Stimulated activated CD8-positive, alpha-beta memory T cell treated with anti-CD3 and anti-CD28 coated beads, Interleukin-12 subunit alpha, Interleukin-12 subunit beta, amount 100 ng/mL, for 24 hours (primary cell): ENCODE measurements around the gene RNASE7.
"Not testable (repeated sequence)": the region's sequence is repeated elsewhere in the genome, so short reads cannot be mapped to it uniquely, and the experiment has no call there.

ENCODE experiments used
- DNase-seq: peaks from one replicate; pipeline ENCODE4 v3.0.0-alpha.2; 2020; ENCODE audit errors: extremely low read depth

Gene RNASE7

DNA sequence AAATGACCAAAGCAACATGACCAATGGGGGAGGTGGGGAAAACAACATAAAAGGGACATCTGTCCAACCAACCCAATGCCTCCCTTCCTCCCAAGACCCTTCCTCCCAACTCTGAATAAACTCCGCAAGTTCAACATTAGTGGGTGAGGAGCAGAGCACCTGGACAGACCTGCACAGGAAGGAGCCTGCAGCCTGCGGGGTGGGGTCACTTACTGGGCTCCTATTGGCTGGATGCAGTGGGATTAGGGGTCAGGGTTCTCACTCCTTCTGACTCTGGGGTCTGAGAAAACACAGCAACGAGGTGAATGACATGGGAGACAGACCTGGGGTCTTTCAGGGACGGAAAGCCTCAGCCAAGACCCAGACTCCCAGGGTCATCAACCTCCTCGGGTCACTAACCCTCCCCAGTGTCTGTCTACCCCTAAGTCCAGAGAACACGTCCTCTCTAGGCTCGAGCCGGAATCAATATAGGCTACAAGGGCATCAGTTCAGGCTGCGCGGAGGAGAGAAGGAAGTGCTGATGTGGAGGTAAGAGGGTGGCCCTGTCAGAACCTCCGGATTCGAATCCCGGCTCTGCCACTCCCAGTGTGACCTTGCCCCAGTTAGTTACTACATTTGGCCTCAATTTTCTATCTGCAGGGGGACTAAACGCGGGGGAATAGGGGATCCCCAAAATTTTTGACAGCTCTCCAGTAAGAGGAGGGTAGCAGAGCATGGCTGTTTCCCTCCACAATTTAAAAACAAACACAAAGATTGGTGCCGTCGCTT is 18.2 kb upstream of the RNASE7 start:
- DNase-seq: no peak

DNA sequence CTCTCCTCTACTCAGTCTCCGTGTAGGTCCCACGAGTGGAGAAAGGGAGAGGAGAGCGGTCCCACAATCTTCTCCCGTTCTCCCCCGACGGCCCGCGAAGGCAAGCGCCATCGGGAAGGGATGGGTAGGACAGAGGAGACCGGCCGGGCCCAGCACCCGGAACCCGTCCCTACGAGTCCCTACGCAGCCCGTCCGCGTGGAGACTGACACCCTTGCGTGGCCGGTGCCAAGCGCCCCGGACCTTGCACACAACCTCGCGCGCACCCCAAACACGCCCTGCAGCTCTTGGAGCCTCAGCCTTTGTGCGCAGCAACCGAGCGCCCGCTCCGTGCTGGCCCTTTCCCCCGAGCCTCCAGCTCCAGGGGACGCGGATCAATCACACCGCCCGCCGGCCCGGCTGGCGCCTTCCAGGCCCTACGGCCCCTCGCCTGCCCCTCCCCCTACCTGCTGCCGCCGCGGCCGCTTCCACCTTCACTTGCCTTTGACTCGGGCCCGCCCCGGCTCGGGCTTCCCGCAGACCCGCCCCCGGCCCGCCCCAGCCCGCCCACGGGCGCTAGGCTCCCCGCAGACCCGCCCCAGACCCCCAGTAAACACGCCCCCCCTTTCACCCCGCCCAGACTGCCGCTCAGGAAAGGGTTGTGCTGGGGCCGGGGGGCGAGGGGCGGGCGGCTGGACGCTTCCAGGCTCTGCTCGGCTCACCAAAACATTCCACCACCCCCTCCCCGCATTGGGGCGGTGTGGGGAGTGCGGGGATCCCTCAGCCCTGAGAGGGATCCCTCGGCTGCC is 17.4 kb upstream of the RNASE7 start, which contains the start of gene NDRG2:
Gene NDRG2, minus strand, starts transcription at position 477 of the 786 bp plus-strand sequence. CDS start 1,746 bp downstream, outside the sequence.
- peak; percentile 23 for DNase-seq

DNA sequence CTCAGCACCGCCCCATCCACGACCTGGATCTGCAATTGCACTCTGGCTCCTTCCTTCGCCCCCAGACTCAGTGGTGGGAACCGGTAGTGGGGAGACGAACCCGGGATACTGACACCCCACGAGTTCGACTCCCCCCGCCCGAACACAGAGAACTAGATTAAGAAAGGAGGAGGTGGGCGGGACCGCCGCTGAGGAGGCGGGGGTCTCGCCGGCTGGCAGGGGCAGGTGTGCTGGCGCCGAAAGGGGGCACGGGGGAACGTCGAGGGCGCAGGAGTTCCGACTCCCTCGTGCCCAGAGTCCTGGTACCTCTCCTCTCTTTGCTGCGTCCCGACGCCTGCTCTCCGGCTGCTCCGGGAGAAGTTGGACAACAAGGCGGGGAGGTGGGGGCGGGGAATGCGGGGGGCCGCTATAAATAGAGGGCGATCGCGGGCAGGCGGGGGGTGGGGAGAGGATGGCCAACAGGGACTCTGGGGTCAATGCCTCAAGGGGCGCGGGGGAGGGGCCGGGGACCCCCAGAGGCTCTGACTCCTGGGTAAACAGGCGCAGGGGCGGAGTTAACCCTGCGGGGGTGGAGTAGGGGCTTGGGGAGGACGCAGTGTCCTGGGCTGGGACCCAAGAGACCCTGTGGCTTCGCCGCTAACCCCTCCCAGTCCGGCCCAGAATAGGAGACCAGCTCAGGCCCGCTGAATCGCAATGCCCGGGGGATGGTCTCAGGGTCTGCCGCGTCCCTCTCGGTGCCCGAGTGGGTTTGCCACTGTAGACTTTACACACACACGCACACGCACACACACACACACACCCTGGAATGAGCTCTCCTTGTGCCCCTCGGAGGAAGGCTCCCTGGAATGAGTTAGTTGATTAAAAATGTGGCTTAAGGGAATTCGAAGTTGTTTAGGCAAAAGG is 16.5 kb upstream of the RNASE7 start:
- no peak for DNase-seq

DNA sequence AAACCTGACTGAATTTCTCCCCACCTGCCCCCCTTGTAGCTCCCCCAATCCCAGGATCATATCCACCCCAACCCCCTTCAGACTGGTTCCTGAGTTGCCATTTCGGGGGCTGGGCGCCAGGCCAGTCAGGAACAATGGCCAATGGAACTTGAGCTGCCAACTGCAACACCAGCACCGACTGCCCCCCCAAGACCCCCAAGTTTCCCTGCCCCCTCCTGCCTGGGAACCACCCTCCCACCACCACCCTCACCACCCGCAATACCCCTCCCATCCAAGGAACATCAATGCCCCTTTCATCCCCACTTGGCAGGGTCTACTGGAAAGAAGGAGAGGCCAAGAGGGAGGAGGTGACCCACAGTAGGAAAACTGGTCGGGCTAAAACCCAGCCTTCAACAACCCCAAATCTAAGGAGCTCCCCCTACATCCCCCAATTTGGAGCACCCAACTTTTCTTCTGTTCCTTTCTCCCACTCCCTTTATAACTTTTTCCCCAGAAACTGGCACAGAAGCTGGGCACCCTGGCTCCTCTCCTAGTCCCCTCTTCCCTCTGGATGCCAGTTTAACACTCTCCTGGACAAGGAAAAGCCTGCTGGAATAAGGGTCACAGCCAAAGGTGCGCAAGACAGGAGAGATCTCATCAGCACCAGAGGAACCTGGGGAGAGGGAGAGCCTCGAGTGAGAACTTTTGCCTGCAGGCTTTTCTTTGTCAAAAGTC is 15.7 kb upstream of the RNASE7 start:
- DNase-seq: no peak

DNA sequence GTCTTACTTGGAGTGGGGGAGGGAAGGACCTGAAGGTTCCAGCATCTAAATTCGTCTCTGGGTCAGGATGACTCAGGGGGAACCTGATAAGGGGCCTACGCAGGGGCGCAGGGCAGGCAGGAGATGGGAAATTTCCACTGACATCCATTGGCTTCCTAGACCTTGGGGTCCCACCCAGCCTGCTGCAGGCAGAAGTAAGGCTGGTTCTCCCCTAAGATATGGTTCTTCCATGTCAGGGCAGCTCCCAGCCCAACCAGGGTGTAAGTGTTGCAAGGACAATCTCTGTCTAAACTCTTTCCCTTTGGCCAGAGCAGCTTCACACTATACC is 15.2 kb upstream of the RNASE7 start:
- DNase-seq: no peak

DNA sequence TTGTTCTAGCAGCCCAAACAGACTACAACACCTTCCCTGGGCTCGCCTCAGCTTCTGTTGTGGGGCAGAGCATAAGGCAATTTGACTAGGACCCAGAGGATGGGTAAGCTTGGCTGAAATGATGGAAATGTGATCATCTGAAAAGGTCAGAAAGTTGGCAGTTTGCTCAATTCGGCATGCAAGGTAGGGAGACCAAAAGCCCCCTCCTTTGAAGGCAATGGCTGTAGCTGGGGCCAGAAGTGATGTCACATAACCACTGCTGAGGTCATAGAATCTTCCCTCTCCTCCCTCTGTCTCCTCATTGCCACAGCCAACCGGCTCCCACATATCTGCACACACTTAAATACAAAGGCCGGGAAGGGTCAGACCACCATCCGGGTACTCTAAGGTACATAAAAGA is 12.2 kb upstream of the RNASE7 start, which contains the start of gene TPPP2:
Gene TPPP2, plus strand, starts transcription at position 301 of the 400 bp plus-strand sequence. CDS start 365 bp downstream, outside the sequence.
- no peak for DNase-seq

DNA sequence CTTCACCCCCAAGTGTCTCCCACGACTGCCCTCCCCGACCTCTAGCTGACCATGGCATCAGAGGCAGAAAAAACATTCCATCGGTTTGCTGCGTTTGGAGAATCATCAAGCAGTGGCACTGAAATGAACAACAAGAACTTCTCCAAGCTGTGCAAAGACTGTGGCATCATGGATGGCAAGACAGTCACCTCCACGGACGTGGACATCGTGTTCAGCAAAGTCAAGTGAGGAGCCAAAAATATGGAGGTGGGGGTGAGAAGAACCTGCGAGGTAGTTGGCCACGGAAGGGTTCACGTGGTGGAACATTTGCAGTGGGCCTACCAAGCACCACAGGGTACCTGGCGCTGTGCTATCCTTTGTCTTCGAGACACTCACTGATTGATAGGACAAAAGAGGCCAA is 11.6 kb upstream of the RNASE7 start:
- DNase-seq: no peak

DNA sequence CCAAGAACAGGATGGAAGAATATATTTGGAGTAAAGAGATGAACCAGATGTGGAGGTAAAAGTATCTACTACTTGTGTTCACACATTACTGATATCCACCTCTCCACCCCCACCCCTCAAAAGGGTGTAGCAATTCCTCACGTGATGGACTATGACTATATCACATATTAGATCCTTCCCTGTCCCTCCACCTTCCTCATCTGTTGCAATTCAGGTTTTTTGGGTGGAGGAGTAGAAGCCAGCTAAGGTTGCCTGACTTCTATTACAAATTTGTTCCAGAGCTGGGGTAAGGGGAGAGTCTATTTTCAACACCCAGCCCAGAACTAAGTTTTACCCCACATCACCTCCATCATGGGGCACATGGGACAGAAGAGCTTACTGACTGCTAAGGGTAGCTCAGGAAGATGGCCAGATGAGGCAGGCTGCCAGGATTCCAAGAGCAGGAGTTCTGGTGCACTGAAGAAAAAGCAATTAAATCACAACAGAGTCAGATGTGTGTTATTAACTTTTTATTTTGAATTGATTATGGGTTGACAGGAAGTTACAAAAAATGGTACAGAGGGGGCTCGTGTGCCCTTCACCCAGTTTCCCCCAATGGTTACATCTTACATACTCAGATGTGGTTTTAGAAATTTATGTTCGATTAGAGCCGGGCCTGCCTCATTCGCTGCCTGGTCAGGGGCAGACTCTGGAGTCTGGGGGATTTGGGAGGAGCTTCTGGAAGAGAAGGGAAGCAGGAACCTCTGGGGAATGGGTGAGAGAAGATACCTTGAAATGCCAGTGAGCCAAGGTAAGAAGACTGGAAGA is 9.6 kb upstream of the RNASE7 start:
- DNase-seq: no peak

DNA sequence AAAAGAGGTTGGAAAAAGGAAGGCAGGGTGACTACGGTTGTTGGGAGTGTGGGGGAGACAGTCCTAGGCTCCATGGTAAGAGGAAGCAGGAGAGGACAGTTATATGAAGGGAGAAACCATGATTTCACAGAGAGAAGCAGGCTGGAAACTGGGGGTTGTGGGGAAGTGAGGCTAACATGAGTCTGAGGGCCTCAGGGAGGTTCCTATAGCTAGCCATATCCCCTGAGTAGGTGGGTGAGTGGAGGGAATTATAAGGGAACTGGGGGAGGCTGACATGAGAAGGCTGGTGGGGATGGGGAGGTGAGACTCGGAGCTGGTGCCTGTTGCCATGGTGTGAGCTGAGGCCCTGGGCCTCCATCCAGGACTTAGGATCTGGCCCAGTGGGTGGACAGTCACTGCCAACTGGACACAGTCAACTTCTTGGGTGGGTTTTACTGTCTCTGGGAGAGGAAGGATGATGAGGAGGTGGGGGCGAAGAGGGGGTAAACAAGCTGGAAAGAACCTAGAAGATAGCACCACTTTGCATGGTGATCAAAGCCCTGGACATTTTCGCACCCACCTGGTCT is 8.9 kb upstream of the RNASE7 start:
- no peak for DNase-seq

DNA sequence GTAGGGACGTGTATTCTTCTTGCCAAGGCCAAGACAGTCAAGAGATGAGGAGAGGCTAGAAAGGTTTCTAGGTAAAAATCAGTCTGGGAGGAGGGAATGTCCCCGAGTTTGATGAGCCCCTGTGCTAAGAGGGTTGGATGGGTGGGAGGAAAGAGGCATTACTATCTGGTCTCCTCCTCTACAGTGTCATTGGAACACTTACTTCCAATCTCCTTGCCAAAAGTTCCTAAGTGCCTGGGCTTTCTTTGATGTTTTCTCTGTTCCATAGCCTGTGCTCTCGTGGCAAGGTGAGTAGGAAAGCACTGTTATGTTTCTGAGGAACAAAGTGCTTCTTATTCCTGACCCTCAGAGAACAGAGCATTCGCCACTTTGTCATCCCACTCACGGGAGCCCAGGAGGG is 7.5 kb upstream of the RNASE7 start, which contains the start of gene RNASE13:
Gene RNASE13, minus strand, starts transcription at position 101 of the 400 bp plus-strand sequence. CDS start 519 bp downstream, outside the sequence.
- no peak for DNase-seq

DNA sequence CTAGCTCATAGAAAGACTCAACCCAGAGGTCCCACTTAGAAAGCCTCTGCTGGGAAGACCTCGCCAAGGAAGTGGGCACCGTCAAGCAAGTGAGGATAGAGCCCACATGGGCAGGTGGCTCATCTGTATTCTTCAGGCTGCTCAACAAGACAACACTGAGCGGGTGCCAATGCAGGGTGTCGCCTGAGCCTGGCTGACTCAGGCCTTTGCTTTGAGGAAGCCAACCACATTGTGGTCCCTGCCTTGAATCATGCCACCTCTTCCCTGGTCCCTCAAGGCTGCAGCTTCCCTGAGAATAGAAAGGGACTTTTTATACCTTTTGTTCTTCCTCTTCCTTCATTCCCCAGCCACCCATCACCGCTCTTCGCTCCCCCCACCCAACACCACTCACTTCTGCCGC is 5.4 kb upstream of the RNASE7 start:
- no peak for DNase-seq

DNA sequence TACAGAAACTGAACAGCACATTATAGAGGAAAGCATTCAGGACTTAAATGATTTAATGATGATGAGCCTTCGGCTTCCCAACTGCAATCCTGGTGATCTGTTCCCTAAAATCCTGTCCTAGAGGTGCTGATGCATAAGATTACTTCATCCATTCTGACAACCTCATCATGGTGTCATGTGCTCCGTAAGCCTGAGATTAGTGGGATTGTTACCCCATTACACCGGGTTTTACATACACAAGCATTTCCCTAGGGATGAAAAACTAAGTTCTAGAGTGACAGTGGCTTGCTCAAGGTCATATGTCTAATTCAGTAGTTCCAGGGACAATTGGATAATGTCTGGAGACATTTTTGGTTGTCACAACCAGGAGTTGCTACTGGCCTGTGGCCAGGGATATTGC is 5.0 kb upstream of the RNASE7 start:
- DNase-seq: no peak

DNA sequence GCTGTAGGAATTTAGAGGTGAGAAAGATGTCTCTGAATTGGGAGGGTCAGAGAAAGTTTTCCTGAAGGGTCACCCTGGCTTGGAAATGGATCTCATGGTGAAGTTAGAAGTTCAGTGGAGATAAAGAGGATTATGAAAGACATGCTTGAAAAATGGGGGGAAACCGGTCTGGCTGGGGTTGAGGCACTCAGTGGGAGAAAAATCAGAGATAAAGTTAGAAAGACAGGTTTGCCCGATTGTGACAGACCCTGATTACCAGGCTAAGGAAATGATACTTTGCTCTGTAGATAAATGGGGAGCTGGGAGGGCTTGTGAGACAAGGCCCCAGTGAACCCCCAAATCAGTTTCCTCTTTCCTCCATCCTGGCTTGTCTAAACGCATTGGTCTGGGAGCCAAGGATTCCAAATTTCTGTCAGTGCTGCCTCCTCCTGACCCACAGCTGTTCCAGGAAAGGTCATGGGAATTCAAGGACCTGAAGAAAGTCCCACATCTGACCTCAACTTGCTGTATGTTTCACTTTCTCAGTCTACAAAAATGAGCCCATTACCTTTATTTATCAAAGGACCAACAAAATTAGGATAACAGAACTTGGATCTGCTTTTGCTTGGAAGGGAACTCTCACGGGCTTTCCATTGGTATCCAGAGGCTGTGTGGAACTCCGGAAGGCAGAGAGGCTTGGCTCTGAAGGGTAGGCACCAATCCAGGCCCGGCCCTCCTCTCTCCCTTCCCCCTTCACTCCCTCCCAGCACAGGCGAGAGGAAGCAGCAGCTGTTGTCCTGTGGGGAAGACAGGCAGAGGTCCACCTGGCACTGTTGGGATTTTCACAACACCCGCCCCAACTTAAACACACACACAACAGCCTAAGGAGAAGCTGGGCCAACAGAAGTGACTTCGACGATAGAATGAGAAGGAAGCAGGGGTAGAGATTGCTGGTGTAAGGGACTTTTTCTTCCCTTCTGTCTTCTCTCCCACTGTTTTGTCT is 3.4 kb upstream of the RNASE7 start:
- no peak for DNase-seq

DNA sequence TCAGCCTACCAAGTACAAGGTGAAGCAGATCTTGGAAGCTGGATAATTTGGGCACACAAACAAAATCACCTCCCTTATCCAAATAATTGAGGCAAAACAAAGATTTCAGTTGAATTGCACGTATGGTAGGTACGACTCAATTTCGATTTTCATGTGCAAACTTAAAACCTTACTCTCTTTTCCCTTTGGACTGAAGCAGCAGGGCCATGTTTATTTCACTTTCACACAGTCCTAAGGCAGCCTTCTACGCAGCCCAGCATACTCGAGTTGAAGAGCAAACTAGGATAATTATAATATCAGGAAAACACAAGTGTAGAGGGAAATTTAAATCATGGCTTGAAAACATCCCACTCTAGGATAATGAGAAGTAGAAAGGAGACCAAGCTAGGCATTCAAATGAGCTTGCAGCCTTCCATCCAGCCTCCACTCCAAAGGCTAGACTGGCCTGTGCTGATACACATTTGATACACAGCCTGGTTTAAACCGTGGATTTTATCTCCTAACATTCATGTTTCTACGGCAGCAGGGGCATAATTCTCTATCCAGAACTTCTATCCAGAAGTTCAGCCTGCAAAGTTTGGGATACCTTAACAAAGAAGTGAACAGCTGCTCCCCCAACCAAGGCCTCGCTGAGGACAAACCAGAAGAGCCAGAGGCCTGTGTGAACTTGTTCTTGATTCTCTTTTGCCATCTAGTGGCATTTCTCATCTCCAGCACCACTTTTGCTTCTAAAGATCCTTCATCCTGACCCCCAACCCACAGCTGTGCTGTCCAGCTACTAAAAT is 2.4 kb upstream of the RNASE7 start:
- DNase-seq: no peak

DNA sequence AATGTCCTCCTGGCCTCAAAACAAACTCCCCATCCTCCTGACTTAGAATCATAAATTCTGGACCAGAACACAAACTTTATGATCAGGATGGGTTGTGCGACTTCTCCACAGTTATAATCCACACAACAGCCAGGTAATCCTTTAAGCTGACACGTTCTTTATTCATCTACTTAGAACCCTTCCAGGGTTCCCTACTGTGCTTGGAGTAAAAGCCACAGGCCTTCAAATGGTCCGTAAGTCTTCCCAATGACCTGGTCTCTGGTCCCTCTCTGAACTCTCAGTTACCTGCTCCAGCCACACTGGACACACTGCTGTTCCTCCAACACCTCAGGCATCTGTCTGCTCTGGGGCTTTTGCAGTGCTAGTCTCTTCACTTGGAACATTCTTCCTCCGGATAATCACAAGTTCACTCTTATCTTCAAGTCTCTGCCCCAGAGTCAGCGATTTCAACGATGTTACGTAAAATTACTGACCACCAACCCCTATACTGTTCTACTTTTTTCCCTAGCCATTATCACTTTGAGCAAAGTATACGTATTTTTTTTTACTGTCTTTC is 1.7 kb upstream of the RNASE7 start:
- no peak for DNase-seq

DNA sequence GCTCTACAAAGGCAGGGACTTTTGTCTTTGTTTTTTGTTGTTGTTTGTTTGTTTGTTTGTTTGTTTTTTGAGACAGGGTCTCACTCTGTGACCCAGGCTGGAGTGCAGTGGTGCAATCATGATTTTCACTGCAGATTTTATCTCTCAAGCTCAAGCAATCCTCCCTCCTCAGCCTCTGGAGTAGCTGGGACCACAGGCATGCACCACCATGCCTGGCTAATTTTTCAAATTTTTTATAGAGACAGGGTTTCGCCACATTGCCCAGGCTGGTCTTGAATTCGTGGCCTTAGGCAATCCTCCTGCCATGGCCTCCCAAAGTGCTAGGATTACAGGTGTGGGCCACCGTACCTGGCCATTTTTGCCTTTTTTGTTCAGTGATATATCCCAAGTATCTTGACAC is 1.2 kb upstream of the RNASE7 start:
- DNase-seq: not testable (repeated sequence)

DNA sequence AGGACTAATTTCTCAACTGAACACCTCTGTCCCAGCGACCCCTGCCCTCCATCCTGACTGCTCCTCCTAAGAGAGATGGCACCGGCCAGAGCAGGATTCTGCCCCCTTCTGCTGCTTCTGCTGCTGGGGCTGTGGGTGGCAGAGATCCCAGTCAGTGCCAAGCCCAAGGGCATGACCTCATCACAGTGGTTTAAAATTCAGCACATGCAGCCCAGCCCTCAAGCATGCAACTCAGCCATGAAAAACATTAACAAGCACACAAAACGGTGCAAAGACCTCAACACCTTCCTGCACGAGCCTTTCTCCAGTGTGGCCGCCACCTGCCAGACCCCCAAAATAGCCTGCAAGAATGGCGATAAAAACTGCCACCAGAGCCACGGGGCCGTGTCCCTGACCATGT is 756 bp downstream of the RNASE7 start:
- no peak for DNase-seq
